Amniotic epithelial cell (primary cell): ENCODE results near the gene SEMA3B.
"Not testable (repeated sequence)": the region's sequence is repeated elsewhere in the genome, so short reads cannot be mapped to it uniquely, and the experiment has no call there.

Experiments
- DNase-seq: peaks from one replicate; pipeline ENCODE4 v3.0.0-alpha.2; 2010; ENCODE audit warnings: low read depth

SEMA3B gene

DNA sequence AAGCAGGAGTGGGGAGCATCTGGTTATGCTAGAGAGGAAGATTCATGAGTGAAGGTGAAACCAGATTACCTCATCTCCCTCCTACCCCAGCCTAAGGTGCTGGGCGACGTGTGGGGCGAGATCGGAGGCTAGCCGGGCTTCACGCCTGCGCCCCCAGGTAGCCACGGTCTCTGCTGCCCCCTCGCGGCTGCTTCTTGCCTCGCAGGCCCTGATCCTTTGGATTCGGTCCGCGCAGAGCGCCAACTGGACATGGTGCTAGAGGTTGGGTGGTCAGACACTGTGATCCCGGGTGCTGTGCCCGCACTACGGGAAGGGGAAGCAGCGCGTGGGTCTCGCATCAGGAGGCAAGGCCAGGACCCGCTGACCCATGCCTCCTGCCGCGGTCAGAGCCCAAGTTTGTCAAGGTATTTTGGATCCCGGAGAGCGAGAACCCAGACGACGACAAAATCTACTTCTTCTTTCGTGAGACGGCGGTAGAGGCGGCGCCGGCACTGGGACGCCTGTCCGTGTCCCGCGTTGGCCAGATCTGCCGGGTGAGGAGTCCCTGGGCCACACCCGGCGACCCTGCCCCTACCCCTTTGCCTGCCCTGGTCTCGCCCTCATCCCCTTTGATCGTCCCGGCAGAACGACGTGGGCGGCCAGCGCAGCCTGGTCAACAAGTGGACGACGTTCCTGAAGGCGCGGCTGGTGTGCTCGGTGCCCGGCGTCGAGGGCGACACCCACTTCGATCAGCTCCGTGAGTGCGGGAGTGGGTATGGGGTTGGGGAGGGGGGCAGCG is 4.2 kb downstream of the SEMA3B start:
- peak; percentile 53 for DNase-seq

DNA sequence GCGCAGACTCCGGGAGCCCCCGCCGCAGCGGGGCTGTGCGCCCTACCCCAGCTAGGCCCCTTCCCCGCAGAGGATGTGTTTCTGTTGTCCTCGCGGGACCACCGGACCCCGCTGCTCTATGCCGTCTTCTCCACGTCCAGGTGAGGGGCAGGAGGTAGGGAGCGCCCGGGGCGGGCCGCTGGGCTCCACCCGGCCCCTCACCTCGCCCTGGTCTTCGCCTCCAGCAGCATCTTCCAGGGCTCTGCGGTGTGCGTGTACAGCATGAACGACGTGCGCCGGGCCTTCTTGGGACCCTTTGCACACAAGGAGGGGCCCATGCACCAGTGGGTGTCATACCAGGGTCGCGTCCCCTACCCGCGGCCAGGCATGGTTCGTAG is 4.7 kb downstream of the SEMA3B start:
- DNase-seq, result no peak

DNA sequence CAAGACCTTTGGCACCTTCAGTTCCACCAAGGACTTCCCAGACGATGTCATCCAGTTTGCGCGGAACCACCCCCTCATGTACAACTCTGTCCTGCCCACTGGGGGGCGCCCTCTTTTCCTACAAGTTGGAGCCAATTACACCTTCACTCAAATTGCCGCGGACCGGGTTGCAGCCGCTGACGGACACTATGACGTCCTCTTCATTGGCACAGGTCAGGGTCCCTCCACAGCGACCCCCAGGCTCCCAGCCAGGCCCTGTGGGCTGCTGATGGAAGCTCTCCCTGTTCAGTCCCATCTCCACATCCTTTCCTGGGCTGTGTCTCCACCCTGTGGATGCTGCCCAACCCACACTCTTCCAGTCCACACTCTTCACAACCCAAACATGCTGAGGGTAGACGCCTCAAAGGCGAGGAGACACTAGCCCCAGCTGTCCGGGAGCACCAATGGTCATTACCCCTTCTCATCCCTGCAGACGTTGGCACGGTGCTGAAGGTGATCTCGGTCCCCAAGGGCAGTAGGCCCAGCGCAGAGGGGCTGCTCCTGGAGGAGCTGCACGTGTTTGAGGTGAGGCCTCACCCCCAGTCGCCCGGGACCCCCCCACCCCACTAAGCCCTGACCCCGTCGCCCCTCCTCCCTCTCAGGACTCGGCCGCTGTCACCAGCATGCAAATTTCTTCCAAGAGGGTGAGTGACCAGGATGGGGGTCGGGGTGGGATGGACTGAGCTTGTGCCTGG is 5.6 kb downstream of the SEMA3B start:
- DNase-seq, result peak; percentile 45

DNA sequence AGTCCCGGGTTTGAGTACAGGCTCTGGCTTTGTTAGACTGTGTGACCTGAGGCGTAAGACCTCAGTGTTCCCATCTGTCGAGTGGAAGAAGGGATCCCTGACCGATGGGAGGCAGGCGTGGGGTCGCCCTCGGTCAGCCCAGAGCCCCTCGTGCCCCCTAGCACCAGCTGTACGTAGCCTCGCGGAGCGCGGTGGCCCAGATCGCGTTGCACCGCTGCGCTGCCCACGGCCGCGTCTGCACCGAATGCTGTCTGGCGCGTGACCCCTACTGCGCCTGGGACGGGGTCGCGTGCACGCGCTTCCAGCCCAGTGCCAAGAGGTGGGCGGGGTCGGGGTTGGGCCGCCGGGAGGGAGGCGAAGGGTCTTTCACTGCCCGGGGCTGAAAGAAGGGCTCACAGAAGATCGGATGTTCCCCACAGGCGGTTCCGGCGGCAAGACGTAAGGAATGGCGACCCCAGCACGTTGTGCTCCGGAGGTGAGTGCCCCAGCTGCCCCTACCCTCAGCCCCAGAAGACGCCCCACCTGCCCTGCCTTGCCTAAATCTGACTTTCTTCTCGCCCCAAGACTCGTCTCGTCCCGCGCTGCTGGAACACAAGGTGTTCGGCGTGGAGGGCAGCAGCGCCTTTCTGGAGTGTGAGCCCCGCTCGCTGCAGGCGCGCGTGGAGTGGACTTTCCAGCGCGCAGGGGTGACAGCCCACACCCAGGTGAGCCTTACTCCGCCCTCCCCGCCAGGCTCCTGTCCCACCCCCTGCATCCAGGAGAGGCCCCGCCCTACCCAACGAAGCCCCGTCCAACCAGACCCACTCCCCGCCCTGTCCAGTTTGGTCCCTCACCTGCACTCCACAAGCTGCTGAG is 6.4 kb downstream of the SEMA3B start:
- no peak for DNase-seq

DNA sequence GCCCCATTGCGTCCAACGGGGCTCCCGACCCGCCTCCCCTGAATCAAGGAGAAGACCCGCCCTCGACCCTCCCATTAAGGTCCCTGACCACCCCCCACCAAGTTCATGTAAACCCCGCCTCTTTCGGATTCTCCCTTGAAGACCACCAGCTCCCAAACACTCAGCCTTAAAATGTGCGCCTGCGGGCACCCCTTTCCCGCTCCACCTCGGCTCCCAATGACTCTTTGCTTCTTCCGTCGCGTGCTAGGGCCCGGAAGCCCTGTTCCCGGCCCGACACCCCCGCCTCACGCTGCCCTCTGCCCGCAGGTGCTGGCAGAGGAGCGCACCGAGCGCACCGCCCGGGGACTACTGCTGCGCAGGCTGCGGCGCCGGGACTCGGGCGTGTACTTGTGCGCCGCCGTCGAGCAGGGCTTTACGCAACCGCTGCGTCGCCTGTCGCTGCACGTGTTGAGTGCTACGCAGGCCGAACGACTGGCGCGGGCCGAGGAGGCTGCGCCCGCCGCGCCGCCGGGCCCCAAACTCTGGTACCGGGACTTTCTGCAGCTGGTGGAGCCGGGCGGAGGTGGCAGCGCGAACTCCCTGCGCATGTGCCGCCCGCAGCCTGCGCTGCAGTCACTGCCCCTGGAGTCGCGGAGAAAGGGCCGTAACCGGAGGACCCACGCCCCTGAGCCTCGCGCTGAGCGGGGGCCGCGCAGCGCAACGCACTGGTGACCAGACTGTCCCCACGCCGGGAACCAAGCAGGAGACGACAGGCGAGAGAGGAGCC is 7.2 kb downstream of the SEMA3B start:
- no peak for DNase-seq

DNA sequence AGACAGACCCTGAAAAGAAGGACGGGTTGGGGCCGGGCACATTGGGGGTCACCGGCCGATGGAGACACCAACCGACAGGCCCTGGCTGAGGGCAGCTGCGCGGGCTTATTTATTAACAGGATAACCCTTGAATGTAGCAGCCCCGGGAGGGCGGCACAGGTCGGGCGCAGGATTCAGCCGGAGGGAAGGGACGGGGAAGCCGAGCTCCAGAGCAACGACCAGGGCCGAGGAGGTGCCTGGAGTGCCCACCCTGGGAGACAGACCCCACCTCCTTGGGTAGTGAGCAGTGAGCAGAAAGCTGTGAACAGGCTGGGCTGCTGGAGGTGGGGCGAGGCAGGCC is 7.8 kb downstream of the SEMA3B start:
- DNase-seq, result no peak

DNA sequence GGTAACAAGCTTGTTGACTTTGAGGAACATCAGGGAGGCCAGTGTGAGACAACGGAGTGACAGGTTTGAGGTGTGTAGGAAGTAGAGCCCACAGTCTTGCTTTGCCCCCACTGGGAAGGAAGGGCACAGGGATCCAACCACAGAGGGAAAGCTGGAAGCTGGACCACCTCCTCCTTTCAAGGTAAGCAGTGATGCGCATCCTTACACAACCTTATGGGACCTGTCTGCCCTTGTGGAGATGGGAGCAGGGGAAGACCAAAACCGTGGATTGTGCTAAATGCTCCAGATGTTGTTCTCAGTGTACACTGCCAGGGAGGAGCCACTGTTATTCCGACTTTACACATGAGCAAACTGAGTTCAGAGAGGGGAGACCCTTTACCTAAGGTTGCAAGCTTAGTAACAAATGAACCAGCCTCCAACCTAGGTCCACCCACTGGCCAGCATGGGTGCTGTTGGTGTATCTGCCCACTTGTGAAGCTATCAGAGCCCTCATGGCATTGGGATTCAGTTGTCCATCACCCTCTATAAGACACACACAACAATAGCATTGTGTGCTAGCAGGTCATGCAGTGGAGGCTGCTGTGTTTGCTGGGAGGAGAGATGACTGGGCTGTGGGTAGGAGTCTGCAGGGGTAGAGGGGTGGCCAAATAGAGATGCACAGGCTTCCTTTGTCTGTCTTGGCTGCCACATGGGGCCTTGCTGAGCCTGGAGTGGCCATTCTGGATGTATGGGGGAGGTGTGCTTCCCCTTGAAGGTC is 9.4 kb downstream of the SEMA3B start:
- no peak for DNase-seq

DNA sequence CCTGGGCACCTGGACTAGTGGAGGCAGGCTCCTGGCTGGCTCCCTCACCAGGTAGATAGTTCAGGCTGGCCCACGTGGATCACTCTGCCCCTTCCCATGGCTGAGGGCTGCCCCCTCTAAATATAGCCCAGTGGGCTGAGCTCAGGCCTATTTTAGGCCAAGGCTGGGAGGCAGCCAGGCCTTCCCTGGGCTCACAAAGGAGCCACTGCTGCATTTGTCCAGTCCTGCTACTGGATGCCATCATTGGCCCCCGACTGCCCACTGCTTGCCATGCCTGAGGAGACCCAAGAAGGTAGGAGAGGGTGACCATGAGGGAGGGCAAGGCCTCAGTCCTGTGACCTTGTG is 9.9 kb downstream of the SEMA3B start, which contains the start of gene LSMEM2:
TSS of gene LSMEM2 (plus strand) at position 208 of the 345 bp plus-strand sequence. CDS start at position 235, 27 bp downstream.
- no peak for DNase-seq

DNA sequence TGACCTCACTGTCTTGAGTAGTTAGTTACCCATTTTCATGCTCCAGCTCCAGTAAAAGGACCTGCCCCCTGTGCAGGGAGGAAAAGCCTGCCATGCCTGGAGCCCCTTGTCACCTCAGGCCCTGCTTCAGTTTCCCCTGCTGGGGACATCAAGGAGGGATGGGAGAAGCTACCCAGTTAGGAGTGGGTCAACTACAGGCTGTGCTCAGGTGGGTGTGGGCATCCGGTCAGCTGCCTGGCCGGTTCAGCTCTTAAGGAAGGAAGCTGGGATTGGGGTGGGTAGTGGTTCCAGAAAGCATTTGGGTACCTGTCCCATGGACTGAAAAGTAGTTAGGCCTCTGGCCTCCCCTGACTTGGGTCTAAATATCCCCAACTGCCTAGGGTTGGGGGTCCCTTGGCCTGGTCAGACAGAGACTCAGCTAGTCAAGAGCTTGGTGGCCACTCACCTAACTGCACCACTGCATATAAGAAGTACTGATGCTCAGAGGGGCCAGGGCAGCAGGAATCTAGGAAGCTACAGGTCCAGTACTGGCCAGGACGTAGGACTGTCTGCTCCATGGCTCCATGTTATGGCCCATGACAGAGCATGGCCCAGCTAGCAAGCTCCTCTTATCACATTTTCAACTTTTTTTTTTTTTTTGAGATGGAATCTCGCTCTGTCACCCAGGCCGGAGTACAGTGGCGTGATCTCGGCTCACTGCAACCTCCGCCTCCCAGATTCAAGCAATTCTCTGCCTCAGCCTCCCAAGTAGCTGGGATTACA is 10.5 kb downstream of the SEMA3B start:
- DNase-seq, result no peak

DNA sequence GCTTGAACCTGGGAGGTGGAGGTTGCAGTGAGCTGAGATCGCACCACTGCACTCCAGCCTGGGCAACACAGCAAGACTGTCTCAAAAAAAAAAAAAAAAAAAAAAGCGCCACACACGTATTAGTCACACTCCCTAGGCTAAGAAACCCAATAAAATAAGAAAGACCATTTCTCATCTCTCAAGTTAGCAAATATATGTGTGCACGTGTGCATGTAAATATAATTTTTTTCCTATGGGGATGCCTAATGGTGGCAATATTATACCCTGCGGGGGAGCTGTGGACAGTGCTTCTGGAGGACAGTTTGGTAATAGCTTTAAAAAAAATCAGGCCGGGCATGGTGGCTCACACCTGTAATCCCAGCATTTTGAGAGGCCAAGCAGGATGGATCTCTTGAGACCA is 15.2 kb downstream of the SEMA3B start:
- not testable (repeated sequence) for DNase-seq

DNA sequence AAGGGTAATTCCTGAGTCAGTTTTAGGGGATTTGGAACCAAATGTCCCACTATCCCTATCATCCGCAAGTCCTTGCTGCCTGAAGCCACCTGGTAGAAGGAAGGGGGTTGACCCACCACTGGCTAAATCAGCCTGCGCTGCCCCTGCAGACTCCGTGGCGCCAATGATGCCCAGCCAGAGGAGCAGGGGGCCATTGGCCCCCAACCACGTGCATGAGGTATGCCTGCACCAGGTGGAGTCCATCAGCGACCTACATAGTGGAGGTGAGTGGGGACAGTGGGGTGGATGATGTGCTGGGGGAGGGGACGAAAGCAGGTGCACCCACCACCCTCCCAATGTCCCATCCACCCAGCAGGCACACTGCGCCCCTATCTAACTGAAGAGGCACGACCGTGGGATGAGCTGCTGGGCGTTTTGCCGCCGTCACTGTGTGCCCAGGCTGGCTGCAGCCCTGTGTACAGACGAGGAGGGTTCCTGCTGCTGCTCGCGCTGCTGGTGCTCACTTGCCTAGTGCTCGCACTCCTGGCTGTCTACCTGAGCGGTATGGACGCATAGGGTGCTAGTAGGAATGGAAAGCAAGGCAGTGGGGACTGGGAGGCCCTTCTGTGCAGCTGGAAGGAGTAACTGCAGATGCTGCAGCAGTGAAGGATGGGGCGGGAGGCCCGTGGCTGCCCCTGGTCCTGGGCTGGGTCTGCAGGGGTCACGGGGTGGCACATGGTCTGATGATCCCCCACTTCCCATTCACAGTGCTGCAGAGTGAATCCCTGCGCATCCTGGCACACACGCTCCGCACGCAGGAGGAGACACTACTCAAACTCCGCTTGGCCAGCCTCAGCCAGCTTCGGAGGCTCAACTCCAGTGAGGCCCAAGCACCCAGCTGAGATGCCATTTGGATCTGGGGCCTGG is 17.6 kb downstream of the SEMA3B start:
- DNase-seq, result no peak

DNA sequence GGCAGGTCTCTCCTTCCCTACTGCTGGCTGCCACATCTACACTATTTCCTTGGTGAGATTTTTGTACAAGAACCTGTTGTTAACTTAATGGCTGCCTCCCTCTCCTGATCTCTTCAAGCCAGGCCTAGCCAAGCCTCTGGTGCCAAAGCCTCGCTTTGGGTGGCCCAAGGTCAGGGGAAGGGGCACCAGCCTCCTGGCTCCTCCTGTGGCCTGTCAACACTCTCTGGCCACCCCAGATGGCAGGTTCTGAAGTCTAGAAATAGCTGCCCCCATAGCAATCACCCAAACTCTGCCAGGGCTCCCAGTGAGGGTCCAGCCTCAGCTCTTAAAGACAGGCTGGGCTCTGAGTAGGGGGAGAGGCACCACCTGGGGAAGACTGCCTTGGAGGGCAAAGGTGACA is 18.3 kb downstream of the SEMA3B start:
- DNase-seq, result no peak

DNA sequence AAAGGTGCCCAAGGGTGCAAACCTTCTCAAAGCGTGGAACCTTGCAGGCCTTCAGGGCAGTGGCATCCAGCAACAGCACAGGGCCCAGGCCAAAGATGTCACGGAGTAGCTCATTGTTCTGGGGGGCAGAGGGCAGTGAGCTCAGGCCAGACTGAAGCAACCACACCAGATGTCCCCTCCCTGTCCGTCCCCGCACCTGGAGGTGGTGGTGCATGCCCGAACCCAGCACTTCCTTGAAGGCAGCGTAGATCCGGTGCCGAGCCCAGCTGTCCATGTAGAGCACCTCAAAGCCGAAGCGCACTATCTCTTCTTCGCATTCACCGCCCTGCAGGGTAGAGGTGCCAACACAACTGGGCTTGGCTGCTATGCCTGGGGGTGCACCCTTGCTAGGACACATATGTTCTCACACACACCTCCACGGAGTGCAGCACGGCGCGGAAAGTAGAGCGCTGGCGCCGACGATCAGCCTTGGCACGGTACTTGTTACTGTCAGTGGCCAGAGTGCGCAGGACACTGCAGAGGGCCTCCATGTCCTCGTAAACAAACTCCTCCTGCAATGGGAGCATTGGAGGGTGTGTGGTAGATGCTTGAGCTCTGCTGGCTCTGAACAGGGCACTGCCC is 19.6 kb downstream of the SEMA3B start:
- DNase-seq, result no peak

DNA sequence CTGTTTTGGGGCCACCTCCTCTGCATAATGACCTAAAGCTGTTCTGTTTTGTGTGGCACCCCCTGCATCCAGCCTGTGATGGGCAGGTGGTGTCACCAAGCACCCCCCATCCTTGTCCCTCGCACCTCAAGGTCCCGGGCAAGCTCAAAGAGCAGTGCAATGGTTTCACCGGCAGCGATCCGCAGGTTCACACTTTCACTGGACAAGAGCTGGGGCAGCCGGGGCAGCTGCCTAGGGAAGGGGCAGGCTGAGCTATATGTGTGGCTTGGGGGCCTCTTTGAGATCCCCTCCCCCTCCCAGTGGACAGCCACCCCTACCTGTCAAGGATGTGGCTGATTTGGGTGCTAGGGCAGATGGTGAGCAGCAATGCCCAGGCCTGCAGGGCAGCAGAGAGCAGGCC is 20.2 kb downstream of the SEMA3B start:
- no peak for DNase-seq

DNA sequence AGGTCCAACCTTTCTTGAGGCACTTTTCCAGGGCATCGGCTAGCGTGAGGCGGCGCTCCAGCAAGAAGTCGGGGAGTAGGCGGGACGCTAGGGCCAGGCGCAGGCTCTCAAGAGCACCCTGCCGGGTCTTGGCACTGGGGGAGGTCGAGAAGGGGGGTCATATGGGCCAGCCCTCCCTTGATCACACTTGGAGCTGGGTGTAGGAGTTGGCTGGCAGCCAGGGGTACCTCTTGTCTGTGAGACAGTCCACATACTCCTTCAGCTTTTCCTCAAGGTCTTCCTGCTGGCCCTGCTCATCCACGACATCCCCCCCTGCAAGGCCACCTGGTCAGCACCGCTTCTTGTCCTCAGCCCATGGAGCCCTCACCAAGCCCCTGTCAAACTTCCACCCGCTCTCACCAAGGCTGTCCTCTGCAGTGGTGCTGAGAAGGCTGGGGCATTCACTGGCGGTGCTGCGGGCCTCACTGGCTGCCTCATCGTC is 21.3 kb downstream of the SEMA3B start:
- no peak for DNase-seq

DNA sequence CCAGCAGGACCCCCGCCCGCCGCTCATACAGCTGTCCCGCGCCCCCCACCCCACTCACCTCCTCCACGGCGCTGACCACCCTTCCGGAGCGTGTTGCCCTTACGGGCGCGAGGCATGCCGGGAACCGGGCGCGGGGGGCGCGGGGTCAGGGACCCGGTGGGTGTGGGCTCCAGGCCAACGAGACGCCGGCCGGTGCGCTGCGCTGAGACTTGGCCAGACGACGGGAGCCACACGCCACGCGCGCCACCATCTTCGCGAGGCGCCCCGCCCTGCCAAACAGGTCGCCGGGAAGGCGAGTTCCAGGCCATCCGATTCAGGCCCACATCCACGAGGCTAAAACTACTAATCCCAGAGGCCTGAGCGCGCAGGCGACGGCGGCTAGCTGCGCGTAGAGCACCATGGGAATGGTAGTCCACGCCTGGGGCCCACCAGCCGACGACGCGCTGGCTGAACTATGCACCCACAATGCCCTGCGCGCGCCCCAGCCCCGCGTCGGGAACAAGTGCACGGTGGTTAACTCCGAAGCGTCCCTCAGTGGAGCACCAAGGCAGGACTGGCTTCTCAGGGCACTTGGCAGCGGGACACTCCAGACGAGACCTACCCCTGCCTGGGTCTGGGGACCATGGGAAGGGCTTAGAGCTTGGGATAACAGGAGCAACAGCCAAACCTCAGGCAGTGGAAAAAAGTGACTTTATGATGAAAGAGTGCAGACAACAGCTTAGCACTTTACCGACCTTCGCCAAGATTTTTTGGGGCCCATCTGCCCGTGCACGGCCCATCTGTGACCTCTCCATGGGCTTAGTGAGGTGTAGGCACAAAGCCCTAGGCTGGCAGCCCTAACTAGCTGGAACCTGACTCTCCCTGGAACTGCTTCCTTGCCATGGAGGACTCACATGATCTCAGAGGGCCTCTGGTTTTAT is 23.5 kb downstream of the SEMA3B start, which contains the start of gene IFRD2:
TSS of gene IFRD2 (minus strand) at position 271 of the 920 bp plus-strand sequence. CDS start at position 116, 155 bp downstream.
- peak; percentile 96 for DNase-seq

DNA sequence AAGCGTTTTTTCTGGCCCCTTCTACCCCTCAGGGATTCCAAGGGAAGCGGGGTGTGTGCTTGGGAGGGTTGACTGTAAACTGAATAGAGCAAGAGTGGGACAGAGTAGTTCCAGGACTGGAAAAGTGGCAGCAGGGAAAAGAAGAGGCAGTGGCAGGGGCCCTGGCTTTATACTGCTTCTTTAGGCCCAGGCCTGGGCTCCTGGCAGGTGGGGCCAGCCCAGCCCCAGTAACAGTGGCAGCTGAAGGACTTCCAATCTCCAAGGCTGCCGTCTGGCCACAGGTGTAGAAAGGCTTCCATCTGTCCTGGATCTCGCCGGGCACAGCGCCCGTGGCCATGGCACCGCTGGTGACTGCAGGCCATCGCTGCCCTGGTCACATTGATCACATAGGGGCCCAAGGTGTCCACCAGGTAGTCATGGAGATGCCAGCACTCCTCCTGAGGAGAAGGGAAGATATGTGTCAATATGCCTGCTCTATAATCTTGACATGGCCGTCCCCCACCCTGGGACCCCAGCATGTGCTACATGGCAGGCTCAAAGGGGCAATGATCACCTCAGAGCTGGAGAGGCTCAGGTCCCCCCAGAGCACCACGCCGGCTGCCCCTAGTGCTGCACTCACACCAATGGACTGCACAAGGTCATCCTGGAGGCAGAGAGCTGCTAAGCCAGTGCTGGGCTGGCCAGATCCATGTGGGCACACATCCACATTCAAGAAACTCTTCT is 24.3 kb downstream of the SEMA3B start:
- DNase-seq, result no peak
